Glutamatergic neuron (in vitro differentiated cells): ENCODE data around the gene KNOP1. TPM values are rescaled to one million over a fixed set of nuclear protein-coding genes. Genes with fewer than 3 reads are reported as not detected.
"Not testable (repeated sequence)": the region's sequence is repeated elsewhere in the genome, so short reads cannot be mapped to it uniquely, and the experiment has no call there.

Experiments used
- DNase-seq: peaks from one replicate; pipeline ENCODE4 v3.0.0; 2022
- H3K27ac Mint-ChIP-seq: one replicate; pipeline ENCODE4 v1.8.0; 2020; ENCODE audit warnings: mild to moderate bottlenecking, mixed read lengths, inconsistent platforms; ENCODE audit not compliant: unreplicated experiment
- H3K27me3 Mint-ChIP-seq: one replicate; pipeline ENCODE4 v1.8.0; 2020; ENCODE audit warnings: mild to moderate bottlenecking, moderate library complexity, mixed read lengths, inconsistent platforms; ENCODE audit not compliant: unreplicated experiment
- H3K36me3 Mint-ChIP-seq: one replicate; pipeline ENCODE4 v1.8.0; 2020; ENCODE audit warnings: mild to moderate bottlenecking, mixed read lengths, inconsistent platforms; ENCODE audit not compliant: unreplicated experiment
- H3K4me1 Mint-ChIP-seq: one replicate; pipeline ENCODE4 v1.8.0; 2020; ENCODE audit warnings: mild to moderate bottlenecking, low read depth, mixed read lengths, inconsistent platforms; ENCODE audit not compliant: unreplicated experiment
- H3K4me3 Mint-ChIP-seq: one replicate; pipeline ENCODE4 v1.8.0; 2020; ENCODE audit warnings: mild to moderate bottlenecking, mixed read lengths, inconsistent platforms; ENCODE audit not compliant: unreplicated experiment
- H3K9me3 Mint-ChIP-seq: one replicate; pipeline ENCODE4 v1.8.0; 2020; ENCODE audit warnings: mild to moderate bottlenecking, moderate library complexity, mixed read lengths, inconsistent platforms; ENCODE audit not compliant: unreplicated experiment
- CTCF ChIP-seq: fragments of 200-600 bp; sonication (generic); IDR thresholded peaks from one replicate; pipeline ENCODE4 v1.5.0; 2021; ENCODE audit not compliant: partially characterized antibody, unreplicated experiment
- total RNA-seq: library from RNA; stranded (reverse); fragmentation: NEBNext Ultra II Directional; extraction: Animal tissue kit (Norgen Biotek cat#: 25700); gene quantifications from one replicate; pipeline ENCODE4 v1.2.1, GENCODE V29; 2021; ENCODE audit not compliant: unreplicated experiment

The KNOP1 gene
- total RNA-seq, 1 donor from 2014 or later, result 25.6 TPM

DNA sequence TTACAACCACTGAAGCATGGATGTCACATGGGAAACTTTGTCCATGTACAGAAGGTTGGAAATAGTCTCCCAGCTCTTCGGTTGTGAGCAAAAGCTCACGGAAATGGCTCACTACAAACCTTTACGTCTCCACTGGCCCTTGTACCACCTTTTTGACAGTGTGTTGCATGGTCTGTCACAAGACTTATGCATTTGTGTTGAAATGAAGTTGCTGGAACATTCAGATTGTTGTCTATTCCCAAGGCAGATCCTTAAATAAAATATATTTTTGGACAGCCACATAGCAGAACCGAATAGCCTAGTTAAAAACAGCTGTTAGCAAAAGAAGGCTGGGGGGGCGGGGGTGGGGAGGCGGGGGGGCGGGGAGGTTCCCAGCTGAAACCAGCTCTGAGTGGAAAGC lies 39.2 kb downstream of the KNOP1 start:
- H3K27ac Mint-ChIP-seq, result no peak overlapping the region
- H3K27me3 Mint-ChIP-seq, result peaks cover 3% of the 10 kb centered on the region
- no peaks in the 10 kb centered on the region for H3K4me1 Mint-ChIP-seq
- no peak overlapping the region for H3K4me3 Mint-ChIP-seq
- H3K9me3 Mint-ChIP-seq, result no peaks in the 10 kb centered on the region
- no peak for TF ChIP-seq CTCF
- peaks cover 3% of the 10 kb centered on the region for H3K36me3 Mint-ChIP-seq
- no peak for DNase-seq

GRCh38 chr16:19677402-19677801 lies 40.6 kb downstream of the KNOP1 start:
- H3K27ac Mint-ChIP-seq, result no peak overlapping the region
- DNase-seq, result no peak

GRCh38 chr16:19674485-19674884 lies 43.5 kb downstream of the KNOP1 start:
- peaks cover 4% of the 10 kb centered on the region for H3K9me3 Mint-ChIP-seq

More at GRCh38 chr16:19677402-19677801, 40.6 kb downstream of the KNOP1 start:
- no peaks in the 10 kb centered on the region for H3K4me1 Mint-ChIP-seq
- TF ChIP-seq CTCF, result no peak
- H3K36me3 Mint-ChIP-seq, result no peaks in the 10 kb centered on the region
- peaks cover 4% of the 10 kb centered on the region for H3K9me3 Mint-ChIP-seq
- no peak overlapping the region for H3K4me3 Mint-ChIP-seq
- no peaks in the 10 kb centered on the region for H3K27me3 Mint-ChIP-seq

DNA sequence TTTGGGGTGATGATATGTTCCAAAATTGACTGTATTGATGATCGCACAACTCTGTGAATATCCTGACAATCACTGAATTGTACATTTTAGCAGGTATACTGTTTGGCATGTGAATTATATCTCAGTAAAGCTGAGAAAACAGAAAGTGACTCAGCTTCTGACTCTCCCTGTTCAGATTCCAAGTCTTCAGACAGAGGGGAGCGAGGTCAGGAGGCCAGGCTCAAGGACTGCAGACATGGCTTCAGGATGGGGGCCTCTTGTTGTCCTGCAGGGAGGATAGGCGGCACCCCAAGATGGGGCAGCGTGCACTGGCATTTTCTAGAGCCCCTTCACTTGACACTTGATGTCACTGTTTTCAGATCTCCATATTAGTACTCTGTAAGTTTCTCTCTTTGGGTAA lies 45.6 kb downstream of the KNOP1 start:
- no peak overlapping the region for H3K27ac Mint-ChIP-seq
- H3K9me3 Mint-ChIP-seq, result peaks cover 4% of the 10 kb centered on the region
- no peak for DNase-seq
- H3K4me3 Mint-ChIP-seq, result no peak overlapping the region
- no peaks in the 10 kb centered on the region for H3K4me1 Mint-ChIP-seq
- no peaks in the 10 kb centered on the region for H3K36me3 Mint-ChIP-seq
- no peaks in the 10 kb centered on the region for H3K27me3 Mint-ChIP-seq
- TF ChIP-seq CTCF, result no peak

More at GRCh38 chr16:19674485-19674884, 43.5 kb downstream of the KNOP1 start:
- no peaks in the 10 kb centered on the region for H3K4me1 Mint-ChIP-seq
- no peak for DNase-seq
- no peaks in the 10 kb centered on the region for H3K27me3 Mint-ChIP-seq
- H3K36me3 Mint-ChIP-seq, result no peaks in the 10 kb centered on the region
- no peak for TF ChIP-seq CTCF
- H3K27ac Mint-ChIP-seq, result no peak overlapping the region
- no peak overlapping the region for H3K4me3 Mint-ChIP-seq

DNA sequence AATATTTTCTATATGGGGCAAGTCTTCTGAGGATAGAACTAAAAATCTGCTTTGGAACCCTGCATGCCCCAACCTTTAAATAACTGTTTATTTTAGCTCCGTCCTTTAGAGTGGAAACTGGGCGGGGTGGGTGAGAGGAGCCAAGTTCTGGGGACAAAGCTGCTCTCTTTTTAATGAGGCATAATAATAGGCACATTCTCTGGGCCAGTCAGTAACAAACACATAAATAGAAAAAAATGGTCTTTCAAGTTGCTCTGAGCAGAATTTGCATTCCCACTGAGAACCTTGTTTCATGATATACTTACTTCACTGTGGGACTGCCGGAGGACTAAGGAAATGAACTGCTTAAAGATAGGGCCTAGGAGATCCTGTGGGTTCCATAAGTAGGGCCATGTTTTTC lies 51.5 kb downstream of the KNOP1 start:
- H3K4me3 Mint-ChIP-seq, result no peak overlapping the region
- DNase-seq, result no peak
- H3K9me3 Mint-ChIP-seq, result peaks cover 2% of the 10 kb centered on the region
- peaks cover 18% of the 10 kb centered on the region for H3K36me3 Mint-ChIP-seq
- H3K4me1 Mint-ChIP-seq, result no peaks in the 10 kb centered on the region
- no peaks in the 10 kb centered on the region for H3K27me3 Mint-ChIP-seq
- no peak overlapping the region for H3K27ac Mint-ChIP-seq
- no peak for TF ChIP-seq CTCF

- DNase-seq, H3K9me3 Mint-ChIP-seq, H3K4me1 Mint-ChIP-seq, H3K27ac Mint-ChIP-seq, H3K27me3 Mint-ChIP-seq, H3K4me3 Mint-ChIP-seq: not testable (repeated sequence)
- peaks cover 18% of the 10 kb centered on the region for H3K36me3 Mint-ChIP-seq
These were observed 52.7 kb downstream of the KNOP1 start for GRCh38 chr16:19665313-19665712.
